DOHH2 (cell line): ENCODE results near the gene ARID5B.

Source experiments
- CTCF ChIP-seq: fragments of 200-600 bp; sonication (generic); IDR thresholded peaks from one replicate; pipeline ENCODE4 v1.5.1; 2014; ENCODE audit warnings: antibody characterized with exemption, mild to moderate bottlenecking, low read depth, low read length; ENCODE audit not compliant: poor library complexity, severe bottlenecking
- EZH2phosphoT487 ChIP-seq: fragments of 200-600 bp; sonication (generic); IDR thresholded peaks from 2 replicates; pipeline ENCODE4 v1.6.1; 2017; ENCODE audit warnings: borderline replicate concordance, mild to moderate bottlenecking, antibody characterized with exemption, low read length, moderate library complexity, mixed read lengths

GRCh38 chr10:61962971-61963370, 61.5 kb downstream of the ARID5B start:
- TF ChIP-seq CTCF = no peak
- no peak for TF ChIP-seq EZH2phosphoT487
